H1 (cell line): ENCODE results near the gene PAIP2B. TPM values are rescaled to one million over a fixed set of nuclear protein-coding genes. Genes with fewer than 3 reads are reported as not detected.
A peak's percentile ranks its signal among the peaks of the same experiment; 100 is the strongest.

Experiments used
- CTCF ChIA-PET: fragments of 300-600 bp; sonication (Branson Sonifier 250); formaldehyde crosslinking; loops from one replicate; lab custom pipeline; 2021; ENCODE audit not compliant: partially characterized antibody; lab: Charles Lee
- POLR2A ChIA-PET: fragments of 300-600 bp; sonication (Branson Sonifier 250); formaldehyde crosslinking; loops from one replicate; lab custom pipeline; 2021; ENCODE audit warnings: inconsistent platforms; ENCODE audit not compliant: partially characterized antibody; lab: Charles Lee
- DNase-seq, 2 experiments: peaks; one replicate each; pipeline versions ENCODE4 v3.0.0 to v3.0.0-alpha.2; 2010 to 2022; ENCODE audit warnings: low spot score in 2 of 2, low read depth in 1 of 2, mixed read lengths in 1 of 2
- FAIRE-seq: peaks from 2 replicates; lab custom pipeline; 2011; peaks lifted over from hg19 to GRCh38; lab: Jason Lieb, UNC
- H2AFZ ChIP-seq: 2 replicates; pipeline ENCODE4 v1.8.1; 2012; ENCODE audit warnings: low read length, inconsistent platforms
- H2AK5ac ChIP-seq: 2 replicates; pipeline ENCODE4 v1.6.1; 2013; ENCODE audit warnings: low read depth, low read length
- H2BK120ac ChIP-seq: replicated peaks from 2 replicates; pipeline ENCODE3; 2013; ENCODE audit warnings: low read depth, low read length, inconsistent platforms
- H2BK12ac ChIP-seq: 2 replicates; pipeline ENCODE4 v1.6.1; 2013; ENCODE audit warnings: low read depth, low read length
- H2BK15ac ChIP-seq: 2 replicates; pipeline ENCODE4 v1.6.1; 2013; ENCODE audit warnings: low read length
- H2BK20ac ChIP-seq: 2 replicates; pipeline ENCODE4 v1.6.1; 2013; ENCODE audit warnings: low read length
- H2BK5ac ChIP-seq: 2 replicates; pipeline ENCODE4 v1.6.1; 2013; ENCODE audit warnings: low read depth, low read length
- H3K14ac ChIP-seq: 2 replicates; pipeline ENCODE4 v1.6.1; 2013; ENCODE audit warnings: inconsistent platforms; ENCODE audit not compliant: insufficient read length
- H3K18ac ChIP-seq: 2 replicates; pipeline ENCODE4 v1.6.1; 2013; ENCODE audit warnings: low read length; ENCODE audit errors: extremely low read depth
- H3K23ac ChIP-seq: 2 replicates; pipeline ENCODE4 v1.6.1; 2013; ENCODE audit warnings: inconsistent platforms; ENCODE audit not compliant: insufficient read length
- H3K23me2 ChIP-seq: 2 replicates; pipeline ENCODE4 v1.6.1; 2013; ENCODE audit warnings: low read depth, low read length
- H3K27ac ChIP-seq: 2 replicates; pipeline ENCODE4 v1.6.1; 2011; ENCODE audit warnings: low read depth, low read length, inconsistent platforms
- H3K27me3 ChIP-seq, 4 experiments: replicated peaks in 1 of 4; 1 replicate in 1 of 4; 2 replicates in 3 of 4; pipeline versions ENCODE4 v1.6.1 to v1.8.1; 2011 to 2013; ENCODE audit warnings: low read length in 3 of 4, mild to moderate bottlenecking in 3 of 4, inconsistent platforms in 2 of 4, mixed read lengths in 2 of 4, moderate library complexity in 1 of 4; ENCODE audit not compliant: control insufficient read depth in 3 of 4, insufficient read depth in 3 of 4; ENCODE audit errors: extremely low read depth in 1 of 4
- H3K36me3 ChIP-seq, 4 experiments: 2 replicates each; pipeline versions ENCODE4 v1.6.1 to v1.8.1; 2011 to 2013; ENCODE audit warnings: mild to moderate bottlenecking in 4 of 4, low read length in 3 of 4, moderate library complexity in 2 of 4, control low read depth in 1 of 4, inconsistent platforms in 1 of 4; ENCODE audit not compliant: insufficient read depth in 4 of 4, control insufficient read depth in 2 of 4
- H3K4ac ChIP-seq: replicated peaks from 2 replicates; pipeline ENCODE3; 2013; ENCODE audit warnings: low read length, low read depth, mixed read lengths, inconsistent platforms; ENCODE audit not compliant: insufficient read length
- H3K4me1 ChIP-seq, 4 experiments: replicated peaks in 1 of 4; 1 replicate in 1 of 4; 2 replicates in 3 of 4; pipeline versions ENCODE4 v1.6.1 to v1.8.1; 2011 to 2013; ENCODE audit warnings: low read length in 3 of 4, inconsistent platforms in 2 of 4, mixed read lengths in 1 of 4; ENCODE audit not compliant: insufficient read depth in 4 of 4, control insufficient read depth in 3 of 4
- H3K4me2 ChIP-seq, 2 experiments: 2 replicates each; pipeline versions ENCODE4 v1.6.1 to v1.8.1; 2011 to 2013; ENCODE audit warnings: low read depth in 2 of 2, low read length in 2 of 2, control low read depth in 1 of 2, inconsistent platforms in 1 of 2, mild to moderate bottlenecking in 1 of 2; ENCODE audit not compliant: insufficient read depth in 1 of 2
- H3K4me3 ChIP-seq, 4 experiments: fragments of 200-600, 300-600 bp in 1 of 4; sonication (generic), shearing (Covaris generic), sonication (Bioruptor Twin) in 1 of 4; 2 replicates each; pipeline versions ENCODE4 v1.5.1 to v1.8.1; 2011 to 2016; ENCODE audit warnings: low read length in 4 of 4, low read depth in 3 of 4, control low read depth in 2 of 4, inconsistent platforms in 2 of 4, mild to moderate bottlenecking in 2 of 4, mixed read lengths in 1 of 4, moderate library complexity in 1 of 4; ENCODE audit not compliant: insufficient read depth in 2 of 4; ENCODE audit errors: extremely low read depth in 1 of 4
- H3K56ac ChIP-seq: replicated peaks from 2 replicates; pipeline ENCODE3; 2013; ENCODE audit warnings: low read depth, mild to moderate bottlenecking, mixed read lengths, low read length, inconsistent platforms; ENCODE audit not compliant: insufficient read length
- H3K79me1 ChIP-seq: 2 replicates; pipeline ENCODE4 v1.6.1; 2013; ENCODE audit warnings: low read depth, low read length, control low read depth
- H3K79me2 ChIP-seq, 2 experiments: 2 replicates each; pipeline versions ENCODE4 v1.6.1 to v1.8.1; 2012 to 2013; ENCODE audit warnings: low read length in 2 of 2, mild to moderate bottlenecking in 2 of 2, inconsistent platforms in 1 of 2; ENCODE audit not compliant: insufficient read depth in 2 of 2, control insufficient read depth in 1 of 2
- H3K9ac ChIP-seq, 4 experiments: replicated peaks in 1 of 4; 1 replicate in 1 of 4; 2 replicates in 3 of 4; pipeline versions ENCODE4 v1.6.1 to v1.8.1; 2011 to 2013; ENCODE audit warnings: low read depth in 3 of 4, low read length in 3 of 4, control low read depth in 2 of 4, mild to moderate bottlenecking in 2 of 4, moderate library complexity in 2 of 4, inconsistent platforms in 1 of 4; ENCODE audit errors: extremely low read depth in 1 of 4
- H3K9me3 ChIP-seq, 2 experiments: 2 replicates each; pipeline versions ENCODE4 v1.6.1 to v1.8.1; 2012 to 2013; ENCODE audit warnings: mild to moderate bottlenecking in 2 of 2, moderate library complexity in 2 of 2, control low read depth in 1 of 2, inconsistent platforms in 1 of 2, low read depth in 1 of 2, low read length in 1 of 2, mixed read lengths in 1 of 2; ENCODE audit not compliant: insufficient read depth in 2 of 2
- H4K20me1 ChIP-seq, 2 experiments: replicated peaks in 1 of 2; 2 replicates each; pipeline versions ENCODE3 to v1.8.1; 2011 to 2013; ENCODE audit warnings: inconsistent platforms in 2 of 2, low read length in 2 of 2, mild to moderate bottlenecking in 1 of 2; ENCODE audit not compliant: insufficient read depth in 2 of 2, control insufficient read depth in 1 of 2
- H4K5ac ChIP-seq: 2 replicates; pipeline ENCODE4 v1.6.1; 2013; ENCODE audit warnings: low read length, low read depth, mixed read lengths, inconsistent platforms; ENCODE audit not compliant: insufficient read length
- H4K8ac ChIP-seq: 2 replicates; pipeline ENCODE4 v1.8.0; 2013; ENCODE audit warnings: mild to moderate bottlenecking, moderate library complexity, low read length, inconsistent platforms; ENCODE audit not compliant: insufficient read depth; ENCODE audit errors: extremely low read depth
- H4K91ac ChIP-seq: replicated peaks from 2 replicates; pipeline ENCODE3; 2013; ENCODE audit warnings: low read length, mixed read lengths, inconsistent platforms; ENCODE audit not compliant: insufficient read length
- ASH2L ChIP-seq: fragments of 200-600, 300-600 bp; sonication (generic); IDR thresholded peaks from one replicate; pipeline ENCODE4 v1.7.1; 2017; ENCODE audit warnings: low read length
- CEBPB ChIP-seq: IDR thresholded peaks from 2 replicates; pipeline ENCODE4 v1.6.1; 2012; ENCODE audit warnings: low read depth, low read length
- SIN3A ChIP-seq, 2 experiments: IDR thresholded peaks in 1 of 2; conservative IDR thresholded peaks in 1 of 2; 2 replicates each; pipeline ENCODE4 v1.6.1; 2011 to 2012; ENCODE audit warnings: low read length in 2 of 2, improper control_type of control experiment in 1 of 2, low read depth in 1 of 2, mild to moderate bottlenecking in 1 of 2
- TEAD4 ChIP-seq: IDR thresholded peaks from 2 replicates; pipeline ENCODE4 v1.6.1; 2012; ENCODE audit warnings: low read depth, low read length, inconsistent platforms, mixed read lengths
- WGBS, 2 experiments: shearing (Covaris generic) in 1 of 2; methylation state at CpG; one replicate each; pipeline versions ENCODE4 v1.1.6 to v1.1.7; 2013 to 2015; ENCODE audit warnings: low lambda C conversion rate in 2 of 2, mixed read lengths in 2 of 2, inconsistent platforms in 1 of 2, low coverage in 1 of 2, missing lambda C conversion rate in 1 of 2; ENCODE audit not compliant: insufficient replicate concordance in 2 of 2, insufficient coverage in 1 of 2, insufficient read length in 1 of 2; ENCODE audit errors: extremely low coverage in 1 of 2, missing lambda C conversion rate in 1 of 2; 5-methylcytosine and 5-hydroxymethylcytosine counted together
- polyA plus RNA-seq, 7 experiments: library from polyadenylated mRNA; depleted of rRNA in 3 of 7; stranded (reverse) in 5 of 7; unstranded in 2 of 7; fragments of >200 nt in 5 of 7; fragments of 200-250 nt in 2 of 7; gene quantifications; 1 replicate in 5 of 7; 2 replicates in 1 of 7; 4 replicates in 1 of 7; pipeline versions ENCODE4 v1.2.1 to v1.2.3, GENCODE V29; 2011 to 2013; ENCODE audit warnings: missing spikeins in 2 of 7, mixed read lengths in 2 of 7
- total RNA-seq: library from RNA; stranded (reverse); fragmentation: NEBNext Ultra II Directional; extraction: Animal tissue kit (Norgen Biotek cat#: 25700); gene quantifications from 2 replicates; pipeline ENCODE4 v1.2.1, GENCODE V29; 2021

The PAIP2B gene
- total and polyA plus RNA-seq, 2 of the 8 experiments (the other 6 are each of a cell fraction or from before 2014, with no cell fraction given): 8.4 to 31.3 TPM

DNA sequence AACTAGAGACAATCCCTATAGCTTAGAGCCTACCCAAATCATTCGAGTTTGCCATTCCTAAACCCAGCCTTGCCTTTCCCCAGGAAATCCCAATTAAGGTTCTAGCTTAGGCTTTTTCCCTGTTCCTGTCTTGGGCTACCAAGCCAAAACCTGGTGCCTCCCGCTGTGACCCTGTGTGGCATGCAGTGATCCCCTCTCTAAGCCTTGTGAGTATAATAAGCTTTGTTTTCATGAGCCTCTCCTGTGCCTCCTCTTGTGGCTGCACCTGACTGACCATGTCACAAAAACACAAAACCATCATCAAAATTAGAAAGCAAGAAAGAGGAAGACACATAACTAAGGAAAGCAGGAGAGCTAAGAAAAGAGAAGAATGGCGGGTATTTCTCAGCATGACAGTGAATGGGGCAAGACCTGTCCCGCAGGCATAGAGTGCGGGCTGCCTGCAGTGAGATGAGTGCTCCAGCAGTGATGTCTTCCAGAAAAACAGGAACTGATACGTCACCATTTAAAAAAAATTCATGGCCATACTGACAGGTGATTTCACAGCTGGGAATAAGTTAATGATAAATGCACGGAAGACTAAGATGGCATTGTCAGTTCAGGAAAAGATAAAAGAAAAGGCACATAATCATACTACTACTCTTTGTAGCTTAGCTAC is 9.2 kb upstream of the PAIP2B start:
- Histone ChIP-seq H3K36me3 (no peaks in the 10 kb centered on the region), H3K27me3 (no peaks in the 10 kb centered on the region; a peak in 1 of 7 replicates), H3K23ac (no peak overlapping the region), H4K91ac (no peak overlapping the region), H3K4me2 (peak overlapping the region in 1 of 2 experiments; percentile 39; a peak in 3 of 4 replicates), H3K18ac (no peak overlapping the region), H3K14ac (no peak overlapping the region), H2BK15ac (no peak overlapping the region), H2BK20ac (no peak overlapping the region), H3K27ac (no peak overlapping the region; the same call in 1 of the 2 replicates), H2AK5ac (no peak overlapping the region), H2AFZ (no peak overlapping the region), H4K8ac (no peak overlapping the region), H3K79me2 (no peaks in the 10 kb centered on the region), H3K79me1 (no peaks in the 10 kb centered on the region), H4K20me1 (no peaks in the 10 kb centered on the region), H2BK12ac (0 out of 2 replicates have a peak overlapping the region, but pooled peaks have one; percentile 1), H3K4me3 (no peak overlapping the region), H2BK5ac (no peak overlapping the region), H3K4ac (no peak overlapping the region), H3K9ac (no peak overlapping the region), H3K9me3 (peaks cover 10 to 12% of the 10 kb centered on the region in 2 experiments), H2BK120ac (no peak overlapping the region), H3K56ac (no peak overlapping the region), H4K5ac (no peak overlapping the region), H3K4me1 (peaks cover 0 to 6% (median 0%) of the 10 kb centered on the region in 4 experiments; a peak in 3 of 7 replicates)
- DNase-seq (peak in 1 of 2 experiments; percentile 55), FAIRE-seq (peak; percentile 88)
- POLR2A ChIA-PET: interaction anchor here (0.8 to 3.5 kb wide), 3 partner anchors 9 to 95 kb away, joined by 3 to 12 read pairs (median 5); partner anchors contain the start of genes PAIP2B and ZNF638
- CTCF ChIA-PET: interaction anchor here (0.6 to 3.3 kb wide), 11 partner anchors 12 to 278 kb away, joined by 3 to 16 read pairs (median 4); partner anchors contain the start of gene ZNF638
- 51% methylated on average over 7 of the region's 7 CpGs; no CpG with 5 or more reads in 1 of the 2 experiments for WGBS, 2 experiments
- TF ChIP-seq CEBPB: peak; percentile 51; the same call in 1 of the 2 replicates
- peak; percentile 32 for TF ChIP-seq ASH2L
- no peak for TF ChIP-seq SIN3A (conservative IDR thresholded peaks at IDR 0.05 in 1 of 2, IDR thresholded peaks at IDR 0.05 in 1 of 2; ENCODE audit: low read depth in 1 of 2, low read length in 2 of 2)
- 0 out of 2 replicates have a peak, but pooled peaks have one; percentile 22 for TF ChIP-seq TEAD4
- TF ChIP-seq, all 59 proteins: peak for 3
- no peaks in the 10 kb centered on the region for H3K23me2 ChIP-seq
